HepG2 (cell line): Measurements from ENCODE around the gene GRHL1. TPM values are rescaled to one million over a fixed set of nuclear protein-coding genes. Genes with fewer than 3 reads are reported as not detected.
A peak's percentile ranks its signal among the peaks of the same experiment; 100 is the strongest.

ENCODE experiments used
- ARID2 ChIP-seq: sonication (generic); formaldehyde crosslinking; IDR thresholded peaks from 2 replicates; pipeline ENCODE4 v1.8.1; 2022; ENCODE audit warnings: mild to moderate bottlenecking, missing genetic modification reagents, borderline replicate concordance
- BRF2 ChIP-seq: sonication (generic); formaldehyde crosslinking; IDR thresholded peaks from 2 replicates; pipeline ENCODE4 v1.8.1; 2022; ENCODE audit warnings: mild to moderate bottlenecking, missing genetic modification reagents
- HNF1B ChIP-seq: sonication (generic); formaldehyde crosslinking; IDR thresholded peaks from 2 replicates; pipeline ENCODE4 v1.5.1; 2020; ENCODE audit warnings: mild to moderate bottlenecking, moderate library complexity, missing genetic modification reagents
- REPIN1 ChIP-seq: sonication (generic); formaldehyde crosslinking; IDR thresholded peaks from 2 replicates; pipeline ENCODE4 v1.8.0; 2022; ENCODE audit warnings: missing genetic modification reagents, low read depth, mild to moderate bottlenecking, borderline replicate concordance
- TERF1 ChIP-seq: sonication (generic); formaldehyde crosslinking; IDR thresholded peaks from 2 replicates; pipeline ENCODE4 v1.8.0; 2022; ENCODE audit warnings: mild to moderate bottlenecking, missing genetic modification reagents, moderate library complexity
- THAP9 ChIP-seq: sonication (generic); formaldehyde crosslinking; IDR thresholded peaks from 2 replicates; pipeline ENCODE4; 2020; ENCODE audit warnings: missing genetic modification reagents, mild to moderate bottlenecking, borderline replicate concordance
- ZBTB42 ChIP-seq: sonication (generic); formaldehyde crosslinking; IDR thresholded peaks from 2 replicates; pipeline ENCODE4 v1.5.0; 2020; ENCODE audit warnings: mild to moderate bottlenecking, missing genetic modification reagents
- ZFP91 ChIP-seq: sonication (generic); formaldehyde crosslinking; IDR thresholded peaks from 2 replicates; pipeline ENCODE4 v1.9.0; 2022; ENCODE audit warnings: missing genetic modification reagents, mild to moderate bottlenecking, borderline replicate concordance
- ZNF280D ChIP-seq: sonication (generic); formaldehyde crosslinking; IDR thresholded peaks from 2 replicates; pipeline ENCODE4 v1.5.1; 2020; ENCODE audit warnings: mild to moderate bottlenecking, missing genetic modification reagents
- ZNF558 ChIP-seq: sonication (generic); formaldehyde crosslinking; IDR thresholded peaks from 2 replicates; pipeline ENCODE4 v1.9.0; 2022; ENCODE audit warnings: mild to moderate bottlenecking, missing genetic modification reagents, borderline replicate concordance
- ZNF841 ChIP-seq: sonication (generic); formaldehyde crosslinking; IDR thresholded peaks from 2 replicates; pipeline ENCODE4 v1.8.1; 2023; ENCODE audit warnings: missing genetic modification reagents, borderline replicate concordance
- ZNF879 ChIP-seq: sonication (generic); formaldehyde crosslinking; IDR thresholded peaks from 2 replicates; pipeline ENCODE4 v1.8.1; 2023; ENCODE audit warnings: missing genetic modification reagents
- ZNF891 ChIP-seq: sonication (generic); formaldehyde crosslinking; IDR thresholded peaks from 2 replicates; pipeline ENCODE4 v1.5.0; 2020; ENCODE audit warnings: mild to moderate bottlenecking, missing genetic modification reagents
- polyA plus RNA-seq, 8 experiments: library from polyadenylated mRNA; depleted of rRNA in 3 of 8; stranded (reverse) in 7 of 8; unstranded in 1 of 8; fragments of >200 nt; fragmentation: Illumina TruSeq in 4 of 8; extraction: Trizol in 4 of 8; gene quantifications; 2 replicates each; pipeline versions ENCODE4 v1.2.1 to v1.2.3, GENCODE V29; 2011 to 2016; ENCODE audit warnings: low read depth in 4 of 8, missing spikeins in 1 of 8, mixed read lengths in 1 of 8; ENCODE audit not compliant: insufficient read depth in 1 of 8
- total RNA-seq, 5 experiments: library from RNA; depleted of rRNA; stranded (reverse); fragments of >200 nt; fragmentation: Illumina TruSeq; extraction: Trizol; gene quantifications; 2 replicates each; pipeline ENCODE4 v1.2.3, GENCODE V29; 2016; ENCODE audit warnings: low read depth in 1 of 5

GRHL1 gene
- total and polyA plus RNA-seq, 2 of the 13 experiments (the other 11 are each of a cell fraction or from before 2014, with no cell fraction given), result 9.3 to 12.0 TPM

GRCh38 chr2:9949992-9950520 lies 1.4 kb upstream of the GRHL1 start (continued):
- TF ChIP-seq HNF1B (CRISPR knock-in tag) (0 out of 2 replicates have a peak, but pooled peaks have one; percentile 6), ZBTB42 (0 out of 2 replicates have a peak, but pooled peaks have one; percentile 32), ZNF280D (CRISPR knock-in tag) (0 out of 2 replicates have a peak, but pooled peaks have one; percentile 11), ZFP91 (CRISPR knock-in tag) (0 out of 2 replicates have a peak, but pooled peaks have one; percentile 8), THAP9 (CRISPR knock-in tag) (0 out of 2 replicates have a peak, but pooled peaks have one; percentile 31), ZNF891 (CRISPR knock-in tag) (0 out of 2 replicates have a peak, but pooled peaks have one; percentile 54), TERF1 (CRISPR knock-in tag) (no peak), ARID2 (CRISPR knock-in tag) (0 out of 2 replicates have a peak, but pooled peaks have one; percentile 6), REPIN1 (CRISPR knock-in tag) (0 out of 2 replicates have a peak, but pooled peaks have one; percentile 11), ZNF558 (no peak), ZNF879 (CRISPR knock-in tag) (0 out of 2 replicates have a peak, but pooled peaks have one; percentile 22), BRF2 (CRISPR knock-in tag) (0 out of 2 replicates have a peak, but pooled peaks have one; percentile 4), ZNF841 (CRISPR knock-in tag) (no peak)
